NCI-H2107 (cell line): ENCODE data around the gene SNHG17.
"Not testable (repeated sequence)": the region's sequence is repeated elsewhere in the genome, so short reads cannot be mapped to it uniquely, and the experiment has no call there.

ENCODE experiments used
- DNase-seq: peaks from one replicate; lab custom pipeline; 2025; lab: John Stamatoyannopoulos, UW

SNHG17 gene

GRCh38 chr20:38447931-38448675 is 13.0 kb upstream of the SNHG17 start:
- no peak for DNase-seq

DNA sequence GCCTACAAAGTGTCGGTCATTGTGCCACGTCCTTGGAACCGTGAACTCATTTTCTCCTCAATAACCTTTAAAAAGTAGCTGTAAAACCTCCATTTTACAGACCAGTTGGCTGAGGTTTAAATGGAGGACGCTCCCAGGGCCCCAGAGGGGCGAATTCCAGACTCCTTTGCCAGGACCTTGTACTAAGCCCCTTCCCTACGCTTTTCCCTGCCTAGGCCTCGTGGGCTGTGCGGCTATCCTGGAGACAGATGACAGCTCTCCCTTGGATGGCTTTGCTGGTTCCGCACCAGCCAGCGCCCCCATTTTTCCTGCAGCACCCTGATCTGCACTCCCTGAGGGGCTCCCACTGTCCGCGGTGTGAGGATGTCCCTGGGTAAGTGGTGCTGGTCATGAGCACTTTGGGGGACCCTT is 12.1 kb upstream of the SNHG17 start:
- DNase-seq: no peak

DNA sequence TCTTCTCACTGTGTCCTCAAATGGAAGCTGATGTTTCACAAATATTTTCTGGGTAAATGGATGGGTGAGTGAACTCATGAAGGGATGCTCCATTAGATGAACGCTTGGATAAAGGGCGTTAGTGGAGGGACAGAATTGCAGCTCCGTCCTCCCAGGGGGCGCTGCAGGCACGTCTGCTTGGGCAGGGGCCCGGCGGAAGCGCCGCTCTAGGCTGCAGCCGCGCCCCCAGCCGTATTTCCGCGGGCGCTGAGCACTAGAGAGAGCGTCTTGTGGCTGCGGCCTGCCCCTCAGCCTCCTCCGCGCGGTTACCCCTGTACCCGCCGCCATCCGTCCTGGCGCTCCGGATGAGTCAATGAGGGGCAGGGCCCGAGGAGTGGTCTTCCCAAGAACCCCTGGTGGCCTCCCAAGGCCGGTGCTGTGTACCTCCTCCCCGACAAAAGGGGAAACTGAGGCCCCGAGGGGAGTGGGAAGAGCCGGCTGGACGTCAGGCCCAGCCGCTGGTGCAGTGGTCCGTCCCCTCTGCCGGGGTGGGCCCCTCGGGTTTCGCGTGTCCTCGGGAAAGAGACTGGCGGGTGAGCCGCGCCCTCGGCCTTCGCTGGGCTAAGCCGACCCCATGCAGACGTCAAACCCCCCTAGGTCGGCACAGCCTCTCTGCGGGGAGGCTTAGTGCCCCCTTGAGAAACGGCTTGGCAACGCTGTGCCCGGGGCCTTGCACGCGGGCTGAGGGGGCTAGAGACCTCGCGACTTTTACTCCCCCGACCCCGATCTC is 11.5 kb upstream of the SNHG17 start:
- DNase-seq: peak; percentile 76

DNA sequence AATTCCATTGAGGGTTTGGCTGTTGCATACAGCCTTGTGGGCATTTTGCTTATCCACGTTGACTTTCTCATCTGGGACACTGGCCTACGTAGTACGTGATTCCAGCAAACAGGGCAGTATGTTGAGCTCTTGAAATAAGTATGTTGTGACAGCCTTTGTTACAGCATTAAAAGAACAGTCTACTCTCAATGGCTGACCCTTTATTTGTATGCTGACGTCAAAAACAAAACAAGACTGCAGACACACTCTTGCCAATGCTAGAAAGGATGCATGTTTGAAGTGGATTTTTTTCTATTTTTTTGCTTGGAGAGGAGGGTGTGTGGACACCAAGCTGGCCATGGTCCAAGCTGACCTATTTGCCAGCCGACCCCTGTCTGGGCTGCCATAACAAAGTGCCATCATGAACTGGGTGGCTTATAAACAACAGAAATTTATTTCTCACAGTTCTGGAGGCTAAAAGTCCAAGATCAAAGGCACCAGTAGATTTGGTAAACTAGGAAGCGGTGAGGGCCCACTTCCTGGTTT is 10.8 kb upstream of the SNHG17 start:
- no peak for DNase-seq

DNA sequence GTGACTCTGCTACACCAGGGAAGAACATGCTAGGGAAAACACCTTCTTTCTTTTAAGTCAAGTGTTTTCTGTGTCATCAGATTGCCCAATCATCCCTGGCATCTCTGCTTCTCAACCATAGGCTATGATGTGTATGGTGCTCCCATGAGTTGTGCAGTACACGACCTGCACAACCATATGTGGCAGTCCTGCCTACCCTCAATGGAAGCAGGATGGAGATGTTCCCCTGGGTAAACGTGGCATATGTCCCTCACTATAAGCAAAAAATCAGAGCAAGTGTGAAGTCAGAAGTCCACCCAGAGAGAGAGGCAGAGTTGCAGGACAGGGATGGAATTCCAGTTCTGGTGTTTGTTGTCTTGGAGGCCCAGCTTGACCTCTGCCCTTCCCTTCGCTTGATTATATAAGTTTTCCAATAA is 10.3 kb upstream of the SNHG17 start:
- no peak for DNase-seq

DNA sequence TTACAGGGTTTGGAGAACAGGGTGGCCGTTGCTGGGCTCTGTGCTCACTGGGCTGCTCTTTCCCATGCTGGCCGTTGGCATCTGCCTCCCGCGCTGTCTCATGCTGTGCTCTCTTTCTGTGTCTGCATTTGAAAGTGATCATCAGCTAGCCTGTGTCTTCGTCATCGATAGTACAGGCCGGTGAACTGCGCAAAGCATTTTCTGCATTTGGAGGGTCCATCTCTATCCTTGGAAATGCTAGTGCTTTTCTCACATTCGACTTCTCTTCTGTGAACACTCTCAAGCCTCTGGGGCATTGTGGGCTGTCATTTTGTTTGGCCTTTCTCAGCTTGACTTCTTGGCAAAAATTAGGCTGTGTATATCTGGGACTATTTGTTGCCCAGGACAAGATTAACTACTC is 6.8 kb upstream of the SNHG17 start:
- no peak for DNase-seq

GRCh38 chr20:38441110-38441509 is 6.0 kb upstream of the SNHG17 start:
- DNase-seq: not testable (repeated sequence)

- DNase-seq: no peak
These were observed 2.7 kb upstream of the SNHG17 start for GRCh38 chr20:38437796-38438195.

DNA sequence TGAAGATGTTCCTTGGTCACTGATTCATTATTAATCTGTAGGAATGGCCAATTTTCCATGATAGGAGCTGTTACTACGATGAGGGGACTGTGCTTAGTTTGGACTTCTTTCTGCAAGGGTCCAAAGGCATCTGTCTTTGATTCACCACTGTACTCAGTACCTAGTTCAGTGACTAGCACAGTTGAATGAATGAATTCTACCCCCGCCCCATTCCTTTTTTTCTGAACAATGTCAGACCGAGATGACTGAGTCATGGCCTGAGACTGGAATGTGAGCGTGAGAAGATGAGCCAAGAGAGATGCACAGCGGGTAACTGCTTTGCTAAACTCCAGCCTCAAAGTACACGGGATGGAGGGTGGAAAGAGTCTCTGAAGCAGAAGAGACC is 419 bp upstream of the SNHG17 start:
- no peak for DNase-seq

DNA sequence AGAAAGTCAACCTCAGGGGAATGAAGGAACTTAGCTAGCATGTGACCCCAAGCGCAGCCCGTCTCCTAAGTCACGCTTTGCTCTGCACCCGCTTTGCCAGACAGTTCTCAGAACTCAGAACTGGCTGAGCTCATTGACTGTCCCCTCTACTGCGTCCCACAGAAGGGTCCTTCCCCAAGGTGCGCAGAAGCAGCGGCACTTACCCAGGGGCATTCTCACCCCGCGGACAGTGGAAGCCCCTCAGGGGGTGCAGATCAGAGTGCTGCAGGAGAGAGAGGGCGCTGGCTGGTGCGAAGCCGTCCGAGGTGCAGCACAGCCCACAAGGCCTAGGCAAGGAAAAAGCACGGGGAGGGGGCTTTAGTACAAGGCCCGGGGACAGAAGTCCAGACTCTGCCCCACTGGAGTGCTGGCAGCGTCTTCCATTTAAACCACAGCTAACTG is 807 bp downstream of the SNHG17 start:
- DNase-seq: no peak

DNA sequence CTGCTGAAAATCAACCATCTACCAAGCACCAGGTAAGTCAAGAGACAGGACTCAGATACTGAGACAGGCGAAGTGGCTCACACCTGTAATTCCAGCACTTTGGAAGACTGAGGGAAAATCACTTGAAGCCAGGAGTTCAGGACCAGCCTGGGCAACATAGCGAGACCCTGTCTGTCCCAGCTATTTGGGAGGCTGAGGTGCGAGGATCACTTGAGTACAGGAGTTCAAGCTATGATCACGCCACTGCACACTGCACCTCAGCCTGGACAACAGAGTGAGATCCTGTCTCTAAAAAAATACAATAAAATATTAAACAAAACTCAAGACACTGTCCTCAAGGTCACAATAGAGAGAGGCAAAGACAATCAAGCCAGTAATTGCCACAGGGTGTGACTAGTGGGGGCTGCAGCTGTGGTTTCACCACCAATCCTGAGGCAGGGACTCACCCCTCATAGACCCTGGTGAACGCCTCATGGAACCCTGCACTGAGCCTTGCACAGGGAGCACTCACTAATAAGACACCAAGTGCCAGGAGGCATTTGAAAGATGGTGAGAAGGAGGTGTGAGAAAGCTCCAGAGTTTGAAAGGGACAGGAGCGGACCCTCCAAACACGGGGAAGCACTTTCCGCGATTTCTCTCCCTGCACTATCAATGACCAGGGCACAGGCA is 1.7 kb downstream of the SNHG17 start:
- DNase-seq: no peak

GRCh38 chr20:38432870-38433269 is 2.3 kb downstream of the SNHG17 start:
- DNase-seq: not testable (repeated sequence)

DNA sequence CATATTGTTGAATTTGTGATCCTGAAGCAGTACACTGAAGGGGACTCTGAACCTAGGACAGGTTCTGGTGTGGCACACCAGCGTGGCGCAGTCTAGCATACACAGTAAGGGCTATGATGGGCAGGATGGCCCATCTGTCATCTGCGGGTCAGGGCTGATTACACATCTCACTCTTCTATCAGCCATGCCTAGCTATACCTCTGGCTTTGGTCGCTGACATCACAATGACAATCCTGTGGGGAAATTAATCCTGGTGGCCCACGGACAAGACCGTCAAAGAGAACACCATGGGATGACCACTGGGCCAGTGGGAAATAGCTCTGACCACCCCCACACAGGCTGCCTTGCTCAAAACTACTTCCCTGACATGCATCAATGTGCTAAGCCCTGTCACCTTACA is 2.8 kb downstream of the SNHG17 start:
- DNase-seq: no peak

DNA sequence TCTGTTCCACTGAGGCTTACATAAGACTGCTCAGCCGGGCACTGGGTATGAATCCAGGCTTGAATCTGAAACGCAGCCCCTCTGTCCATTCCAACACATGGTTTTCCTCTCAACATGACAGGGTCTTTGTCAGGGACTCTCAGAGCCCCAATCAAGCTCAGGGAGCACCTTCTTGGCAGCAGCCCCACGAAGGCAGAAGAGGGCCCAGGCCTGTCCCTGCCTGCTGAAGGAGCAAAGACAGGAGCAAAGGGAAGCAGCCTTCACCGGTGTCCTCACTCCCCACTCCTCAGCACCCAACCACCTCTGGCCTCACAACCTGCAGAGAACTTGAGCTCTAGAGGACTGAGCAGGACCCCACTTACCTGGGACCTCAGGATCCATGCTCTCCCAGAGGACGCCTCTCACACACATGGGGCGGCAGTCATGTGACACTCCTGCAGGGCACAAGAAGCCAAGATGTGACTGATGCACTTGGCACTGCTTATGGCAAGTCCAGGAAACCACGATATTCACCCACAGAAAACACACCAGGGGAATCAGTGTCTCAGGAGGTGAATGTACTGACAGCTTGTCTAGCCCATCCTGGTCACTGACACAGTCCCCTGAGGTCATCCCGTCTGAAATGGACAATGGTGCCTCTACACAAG is 4.3 kb downstream of the SNHG17 start:
- no peak for DNase-seq

DNA sequence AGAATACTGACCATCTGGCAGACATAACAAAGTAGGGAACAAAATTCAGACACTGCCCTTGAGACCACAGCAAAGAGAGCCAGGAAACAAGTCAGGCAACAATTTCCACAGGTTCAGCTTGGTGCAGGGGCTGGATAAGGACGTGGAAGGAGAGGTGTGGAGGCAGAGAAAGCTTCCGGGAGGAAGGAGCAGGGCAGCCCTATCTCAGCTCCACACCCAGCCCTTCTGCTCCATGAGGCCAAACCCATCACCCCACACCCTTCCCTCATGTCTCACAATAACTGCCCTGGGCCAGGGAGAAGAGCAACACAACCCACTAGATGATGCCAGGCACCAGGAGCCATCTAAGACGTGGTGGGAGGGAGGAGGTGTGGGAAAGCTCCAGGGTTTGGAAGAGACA is 5.8 kb downstream of the SNHG17 start:
- DNase-seq: no peak

DNA sequence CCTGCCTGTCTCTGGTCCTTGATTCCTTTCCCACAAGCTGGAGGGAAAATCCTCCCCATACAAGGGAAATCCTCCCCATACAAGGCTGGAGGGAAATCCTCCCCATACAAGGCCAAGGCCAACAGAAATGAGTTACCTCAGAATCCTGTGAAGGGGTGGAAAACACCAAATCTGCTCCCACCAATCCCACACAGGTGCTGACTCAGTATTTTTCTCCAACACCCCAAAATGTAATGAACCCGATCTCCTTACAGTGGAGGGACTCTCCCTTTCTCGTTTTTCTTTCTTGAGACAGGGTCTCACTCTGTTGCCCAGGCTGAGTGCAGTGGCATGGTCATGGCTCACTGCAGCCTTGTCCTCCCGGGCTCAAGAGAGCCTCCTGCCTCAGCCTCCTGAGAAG is 6.3 kb downstream of the SNHG17 start:
- DNase-seq: no peak

GRCh38 chr20:38427655-38428023 is 7.5 kb downstream of the SNHG17 start:
- no peak for DNase-seq

- DNase-seq: no peak
These were observed 8.9 kb downstream of the SNHG17 start for GRCh38 chr20:38426006-38426897.

- DNase-seq: no peak
These were observed 10.7 kb downstream of the SNHG17 start for GRCh38 chr20:38424401-38424800.

GRCh38 chr20:38423541-38423940 is 11.6 kb downstream of the SNHG17 start:
- no peak for DNase-seq

GRCh38 chr20:38421915-38422314 is 13.2 kb downstream of the SNHG17 start:
- no peak for DNase-seq
